Activated CD4-positive, alpha-beta T cell treated with anti-CD3 and anti-CD28 coated beads, Interleukin-2, amount 10 ng/mL, durations not matched to agents 7 days and 5 days (primary cell): Measurements from ENCODE around the gene AQP9. TPM values are rescaled to one million over a fixed set of nuclear protein-coding genes. Genes with fewer than 3 reads are reported as not detected.
"Not testable (repeated sequence)": the region's sequence is repeated elsewhere in the genome, so short reads cannot be mapped to it uniquely, and the experiment has no call there.

Experiments used
- CTCF ChIA-PET: fragments of 350-600 bp; sonication (Branson Sonifier 250); formaldehyde crosslinking; loops from one replicate; lab custom pipeline; 2021; ENCODE audit warnings: antibody characterized with exemption; lab: Charles Lee
- POLR2A ChIA-PET: fragments of 350-600 bp; sonication (Branson Sonifier 250); formaldehyde crosslinking; loops from one replicate; lab custom pipeline; 2021; ENCODE audit warnings: antibody characterized with exemption; lab: Charles Lee
- DNase-seq: peaks from one replicate; pipeline ENCODE4 v3.0.0-alpha.2; 2020
- H3K27ac Mint-ChIP-seq: one replicate; pipeline ENCODE4 v1.8.0; 2021; ENCODE audit warnings: mild to moderate bottlenecking, moderate library complexity, mixed read lengths
- H3K27me3 Mint-ChIP-seq: one replicate; pipeline ENCODE4 v1.8.0; 2021; ENCODE audit warnings: mixed read lengths
- H3K36me3 Mint-ChIP-seq: one replicate; pipeline ENCODE4 v1.8.0; 2021; ENCODE audit warnings: low read depth, mixed read lengths
- H3K4me1 Mint-ChIP-seq: one replicate; pipeline ENCODE4 v1.8.0; 2021; ENCODE audit warnings: mixed read lengths
- H3K4me3 Mint-ChIP-seq: one replicate; pipeline ENCODE4 v1.8.0; 2021; ENCODE audit warnings: mild to moderate bottlenecking, moderate library complexity, mixed read lengths
- H3K9me3 Mint-ChIP-seq: one replicate; pipeline ENCODE4 v1.8.0; 2021; ENCODE audit warnings: mixed read lengths
- total RNA-seq, 2 experiments: library from RNA; stranded (reverse); gene quantifications; one replicate each; pipeline ENCODE4 v1.2.3, GENCODE V29; 2021

AQP9 gene
- total RNA-seq = not detected

GRCh38 chr15:58138106-58138505, at the start of gene AQP9:
Gene AQP9, plus strand, starts transcription at chr15:58138381. Its CDS starts 185 bp downstream, at chr15:58138566.
- peaks cover 21% of the 10 kb centered on the region for H3K27me3 Mint-ChIP-seq
- H3K9me3 Mint-ChIP-seq = no peaks in the 10 kb centered on the region
- no peak within 1 kb of the TSS for H3K4me3 Mint-ChIP-seq
- DNase-seq = no peak
- ChIA-PET CTCF (interaction anchor here (0.5 to 1.0 kb wide), 2 partner anchors 12 to 72 kb away, joined by 3 read pairs; no protein-coding TSS in a partner anchor), POLR2A (no interaction called here)
- no peaks in the 10 kb centered on the region for H3K36me3 Mint-ChIP-seq
- no peak within 1 kb of the TSS for H3K27ac Mint-ChIP-seq
- H3K4me1 Mint-ChIP-seq = no peaks in the 10 kb centered on the region

- CTCF ChIA-PET = no interaction called here
- no peaks in the 10 kb centered on the region for H3K36me3 Mint-ChIP-seq
- peaks cover 23% of the 10 kb centered on the region for H3K27me3 Mint-ChIP-seq
- no peak overlapping the region for H3K4me3 Mint-ChIP-seq
- no peaks in the 10 kb centered on the region for H3K9me3 Mint-ChIP-seq
- no peaks in the 10 kb centered on the region for H3K4me1 Mint-ChIP-seq
- DNase-seq = no peak
- no peak overlapping the region for H3K27ac Mint-ChIP-seq
- POLR2A ChIA-PET = no interaction called here
These were observed 42.8 kb upstream of the AQP9 start for GRCh38 chr15:58095415-58095814.

GRCh38 chr15:58096529-58097084, 41.6 kb upstream of the AQP9 start:
- Mint-ChIP-seq H3K4me1 (no peaks in the 10 kb centered on the region), H3K27me3 (peaks cover 24% of the 10 kb centered on the region), H3K4me3 (no peak overlapping the region), H3K36me3 (no peaks in the 10 kb centered on the region), H3K27ac (no peak overlapping the region), H3K9me3 (no peaks in the 10 kb centered on the region)
- ChIA-PET POLR2A (no interaction called here), CTCF (no interaction called here)
- no peak for DNase-seq

GRCh38 chr15:58103482-58103881, 34.7 kb upstream of the AQP9 start:
- H3K9me3 Mint-ChIP-seq = no peaks in the 10 kb centered on the region
- POLR2A ChIA-PET = no interaction called here
- H3K4me3 Mint-ChIP-seq = no peak overlapping the region
- no peak overlapping the region for H3K27ac Mint-ChIP-seq
- H3K27me3 Mint-ChIP-seq = peaks cover 36% of the 10 kb centered on the region
- H3K36me3 Mint-ChIP-seq = no peaks in the 10 kb centered on the region
- CTCF ChIA-PET = no interaction called here
- no peaks in the 10 kb centered on the region for H3K4me1 Mint-ChIP-seq
- DNase-seq = no peak

GRCh38 chr15:58108117-58108516, 30.1 kb upstream of the AQP9 start:
- H3K36me3 Mint-ChIP-seq = no peaks in the 10 kb centered on the region
- no peaks in the 10 kb centered on the region for H3K9me3 Mint-ChIP-seq
- peaks cover 18% of the 10 kb centered on the region for H3K27me3 Mint-ChIP-seq
- ChIA-PET CTCF (interaction anchor here (1.6 kb wide), 1 partner anchor 20 kb away, joined by 4 read pairs; no protein-coding TSS in a partner anchor), POLR2A (no interaction called here)
- no peak for DNase-seq
- no peak overlapping the region for H3K4me3 Mint-ChIP-seq
- no peaks in the 10 kb centered on the region for H3K4me1 Mint-ChIP-seq
- H3K27ac Mint-ChIP-seq = no peak overlapping the region

GRCh38 chr15:58109419-58109818, 28.8 kb upstream of the AQP9 start:
- no peaks in the 10 kb centered on the region for H3K4me1 Mint-ChIP-seq
- no peaks in the 10 kb centered on the region for H3K36me3 Mint-ChIP-seq
- ChIA-PET CTCF (no interaction called here), POLR2A (no interaction called here)
- H3K9me3 Mint-ChIP-seq = no peaks in the 10 kb centered on the region
- H3K4me3 Mint-ChIP-seq = no peak overlapping the region
- H3K27ac Mint-ChIP-seq = no peak overlapping the region
- DNase-seq = no peak
- H3K27me3 Mint-ChIP-seq = peaks cover 16% of the 10 kb centered on the region

- no peaks in the 10 kb centered on the region for H3K36me3 Mint-ChIP-seq
- ChIA-PET POLR2A (no interaction called here), CTCF (no interaction called here)
- H3K27me3 Mint-ChIP-seq = peaks cover 22% of the 10 kb centered on the region
- H3K27ac Mint-ChIP-seq = no peak overlapping the region
- no peak overlapping the region for H3K4me3 Mint-ChIP-seq
- no peaks in the 10 kb centered on the region for H3K4me1 Mint-ChIP-seq
- no peaks in the 10 kb centered on the region for H3K9me3 Mint-ChIP-seq
- no peak for DNase-seq
These were observed 27.0 kb upstream of the AQP9 start for GRCh38 chr15:58110999-58111717.

GRCh38 chr15:58111718-58112104, 26.5 kb upstream of the AQP9 start:
- Mint-ChIP-seq H3K9me3 (no peaks in the 10 kb centered on the region), H3K36me3 (no peaks in the 10 kb centered on the region), H3K4me1 (no peaks in the 10 kb centered on the region), H3K27ac (no peak overlapping the region), H3K4me3 (no peak overlapping the region), H3K27me3 (peaks cover 20% of the 10 kb centered on the region)
- ChIA-PET POLR2A (no interaction called here), CTCF (no interaction called here)
- DNase-seq = no peak

- CTCF ChIA-PET, DNase-seq, H3K9me3 Mint-ChIP-seq, H3K36me3 Mint-ChIP-seq, H3K4me1 Mint-ChIP-seq, H3K27ac Mint-ChIP-seq, H3K4me3 Mint-ChIP-seq, POLR2A ChIA-PET: not testable (repeated sequence)
- H3K27me3 Mint-ChIP-seq = peaks cover 18% of the 10 kb centered on the region
These were observed 24.8 kb upstream of the AQP9 start for GRCh38 chr15:58113358-58113757.

- DNase-seq = no peak
- H3K27me3 Mint-ChIP-seq = peaks cover 18% of the 10 kb centered on the region
- ChIA-PET CTCF (no interaction called here), POLR2A (no interaction called here)
- H3K27ac Mint-ChIP-seq = no peak overlapping the region
- no peaks in the 10 kb centered on the region for H3K9me3 Mint-ChIP-seq
- H3K4me3 Mint-ChIP-seq = no peak overlapping the region
- H3K4me1 Mint-ChIP-seq = no peaks in the 10 kb centered on the region
- no peaks in the 10 kb centered on the region for H3K36me3 Mint-ChIP-seq
These were observed 23.8 kb upstream of the AQP9 start for GRCh38 chr15:58114388-58114787.

GRCh38 chr15:58114812-58115211, 23.4 kb upstream of the AQP9 start:
- Mint-ChIP-seq H3K9me3 (no peaks in the 10 kb centered on the region), H3K27ac (no peak overlapping the region), H3K27me3 (peaks cover 18% of the 10 kb centered on the region), H3K4me1 (no peaks in the 10 kb centered on the region), H3K36me3 (no peaks in the 10 kb centered on the region), H3K4me3 (no peak overlapping the region)
- ChIA-PET POLR2A (no interaction called here), CTCF (no interaction called here)
- no peak for DNase-seq

- DNase-seq = no peak
- Mint-ChIP-seq H3K27ac (no peak overlapping the region), H3K36me3 (no peaks in the 10 kb centered on the region), H3K27me3 (peaks cover 18% of the 10 kb centered on the region), H3K4me3 (no peak overlapping the region), H3K4me1 (no peaks in the 10 kb centered on the region), H3K9me3 (no peaks in the 10 kb centered on the region)
- ChIA-PET POLR2A (no interaction called here), CTCF (no interaction called here)
These were observed 22.5 kb upstream of the AQP9 start for GRCh38 chr15:58115692-58116091.

GRCh38 chr15:58117619-58118018, 20.6 kb upstream of the AQP9 start:
- Mint-ChIP-seq H3K4me3 (no peak overlapping the region), H3K27ac (no peak overlapping the region), H3K36me3 (no peaks in the 10 kb centered on the region), H3K4me1 (no peaks in the 10 kb centered on the region), H3K9me3 (no peaks in the 10 kb centered on the region), H3K27me3 (peaks cover 12% of the 10 kb centered on the region)
- CTCF ChIA-PET = no interaction called here
- POLR2A ChIA-PET = no interaction called here
- DNase-seq = no peak

- ChIA-PET CTCF (no interaction called here), POLR2A (no interaction called here)
- Mint-ChIP-seq H3K36me3 (no peaks in the 10 kb centered on the region), H3K27me3 (peaks cover 12% of the 10 kb centered on the region), H3K27ac (no peak overlapping the region), H3K4me1 (no peaks in the 10 kb centered on the region), H3K9me3 (no peaks in the 10 kb centered on the region), H3K4me3 (no peak overlapping the region)
- DNase-seq = no peak
These were observed 19.9 kb upstream of the AQP9 start for GRCh38 chr15:58118272-58118671.
